HG02938 (cell line): ENCODE results near the gene CDK6.

ENCODE experiments used
- ATAC-seq: cut with Tn5 transposase; IDR thresholded peaks from one replicate; pipeline ENCODE4 v1.9.1; 2021; ENCODE audit warnings: mild to moderate bottlenecking, moderate library complexity; ENCODE audit not compliant: unreplicated experiment

CDK6 gene

GRCh38 chr7:92715963-92716362, 120.4 kb downstream of the CDK6 start:
- ATAC-seq = no peak

GRCh38 chr7:92714767-92715166, 121.6 kb downstream of the CDK6 start:
- ATAC-seq = no peak

GRCh38 chr7:92714280-92714679, 122.1 kb downstream of the CDK6 start:
- ATAC-seq = no peak

GRCh38 chr7:92709912-92710311, 126.5 kb downstream of the CDK6 start:
- ATAC-seq = no peak

GRCh38 chr7:92709150-92709549, 127.2 kb downstream of the CDK6 start:
- ATAC-seq = no peak

- no peak for ATAC-seq
Observed at GRCh38 chr7:92708111-92709042, 128.0 kb downstream of the CDK6 start.

- no peak for ATAC-seq
Observed at GRCh38 chr7:92707435-92707834, 128.9 kb downstream of the CDK6 start.

- no peak for ATAC-seq
Observed at GRCh38 chr7:92706563-92706962, 129.8 kb downstream of the CDK6 start.

- ATAC-seq = no peak
Observed at GRCh38 chr7:92705831-92706230, 130.5 kb downstream of the CDK6 start.

GRCh38 chr7:92704858-92705257, 131.5 kb downstream of the CDK6 start:
- no peak for ATAC-seq

GRCh38 chr7:92702535-92702934, 133.8 kb downstream of the CDK6 start:
- no peak for ATAC-seq

- no peak for ATAC-seq
Observed at GRCh38 chr7:92699966-92700514, 136.3 kb downstream of the CDK6 start.

GRCh38 chr7:92699560-92699959, 136.8 kb downstream of the CDK6 start:
- no peak for ATAC-seq

GRCh38 chr7:92698237-92698841, 138.0 kb downstream of the CDK6 start:
- ATAC-seq = no peak

- no peak for ATAC-seq
Observed at GRCh38 chr7:92697414-92697813, 139.0 kb downstream of the CDK6 start.

- no peak for ATAC-seq
Observed at GRCh38 chr7:92697012-92697411, 139.4 kb downstream of the CDK6 start.

GRCh38 chr7:92696584-92696983, 139.8 kb downstream of the CDK6 start:
- ATAC-seq = no peak

GRCh38 chr7:92695308-92696261, 140.8 kb downstream of the CDK6 start:
- ATAC-seq = peak; percentile 40

- no peak for ATAC-seq
Observed at GRCh38 chr7:92694211-92694610, 142.2 kb downstream of the CDK6 start.

GRCh38 chr7:92693519-92693918, 142.9 kb downstream of the CDK6 start:
- no peak for ATAC-seq

GRCh38 chr7:92691578-92691977, 144.8 kb downstream of the CDK6 start:
- peak; percentile 69 for ATAC-seq
